Suppressor macrophage (primary cell): Measurements from ENCODE around the gene ESR1.
"Not testable (repeated sequence)": the region's sequence is repeated elsewhere in the genome, so short reads cannot be mapped to it uniquely, and the experiment has no call there.

ENCODE experiments used
- DNase-seq, 4 experiments: peaks; one replicate each; pipeline ENCODE4 v3.0.0-alpha.2; 2020 to 2022

The ESR1 gene

GRCh38 chr6:152138344-152138743 is 330.9 kb downstream of the ESR1 start:
- DNase-seq = not testable (repeated sequence)

GRCh38 chr6:152142105-152142504 is 334.6 kb downstream of the ESR1 start:
- DNase-seq = no peak

- DNase-seq = no peak
Observed at GRCh38 chr6:152143359-152143758, 335.9 kb downstream of the ESR1 start.

- no peak for DNase-seq
Observed at GRCh38 chr6:152146385-152146784, 338.9 kb downstream of the ESR1 start.

- DNase-seq = no peak
Observed at GRCh38 chr6:152147269-152147668, 339.8 kb downstream of the ESR1 start.

GRCh38 chr6:152148412-152148811 is 340.9 kb downstream of the ESR1 start:
- DNase-seq = no peak

GRCh38 chr6:152150196-152150595 is 342.7 kb downstream of the ESR1 start:
- no peak for DNase-seq

GRCh38 chr6:152151920-152152319 is 344.4 kb downstream of the ESR1 start:
- peak; percentile 6 to 37 (median 28) for DNase-seq

GRCh38 chr6:152154559-152155356 is 347.3 kb downstream of the ESR1 start:
- DNase-seq = no peak

GRCh38 chr6:152155792-152156191 is 348.3 kb downstream of the ESR1 start:
- no peak for DNase-seq

GRCh38 chr6:152160346-152160745 is 352.9 kb downstream of the ESR1 start:
- DNase-seq = no peak

- no peak for DNase-seq
Observed at GRCh38 chr6:152161501-152161900, 354.0 kb downstream of the ESR1 start.

- DNase-seq = no peak
Observed at GRCh38 chr6:152164957-152165356, 357.5 kb downstream of the ESR1 start.

- DNase-seq = peak in 2 of 4 experiments; percentile 22
Observed at GRCh38 chr6:152166497-152166896, 359.0 kb downstream of the ESR1 start.

GRCh38 chr6:152166897-152167296 is 359.4 kb downstream of the ESR1 start:
- no peak for DNase-seq

GRCh38 chr6:152167641-152168603 is 360.4 kb downstream of the ESR1 start:
- no peak for DNase-seq

GRCh38 chr6:152170313-152170701 is 362.8 kb downstream of the ESR1 start:
- DNase-seq = no peak

- DNase-seq = no peak
Observed at GRCh38 chr6:152170702-152171667, 363.5 kb downstream of the ESR1 start.

- DNase-seq = no peak
Observed at GRCh38 chr6:152173321-152173720, 365.8 kb downstream of the ESR1 start.

GRCh38 chr6:152173957-152174356 is 366.5 kb downstream of the ESR1 start:
- no peak for DNase-seq

GRCh38 chr6:152176268-152176667 is 368.8 kb downstream of the ESR1 start:
- no peak for DNase-seq
